Endometrial microvascular endothelial cells (primary cell): ENCODE data around the gene COBLL1. TPM values are rescaled to one million over a fixed set of nuclear protein-coding genes. Genes with fewer than 3 reads are reported as not detected.

Experiments
- in situ Hi-C: cut with HindIII; loops from 2 replicates; pipeline ENCODE4 v1.10.0; 2017; ENCODE audit warnings: low sequenced_read_pairs, low pct_unique_long_range_greater_than_20kb; ENCODE audit errors: inconsistent ontology term
- total RNA-seq: library from RNA; depleted of rRNA; stranded (reverse); fragments of >200 nt; gene quantifications from one replicate; pipeline ENCODE4 v1.2.3, GENCODE V29; 2015; ENCODE audit errors: inconsistent ontology term

COBLL1 gene
- total RNA-seq, 1 donor from 2014 or later, result 12.2 TPM

- in situ Hi-C loops, result no loop called here
These were observed 174.1 kb downstream of the COBLL1 start for GRCh38 chr2:164667566-164667965.

DNA sequence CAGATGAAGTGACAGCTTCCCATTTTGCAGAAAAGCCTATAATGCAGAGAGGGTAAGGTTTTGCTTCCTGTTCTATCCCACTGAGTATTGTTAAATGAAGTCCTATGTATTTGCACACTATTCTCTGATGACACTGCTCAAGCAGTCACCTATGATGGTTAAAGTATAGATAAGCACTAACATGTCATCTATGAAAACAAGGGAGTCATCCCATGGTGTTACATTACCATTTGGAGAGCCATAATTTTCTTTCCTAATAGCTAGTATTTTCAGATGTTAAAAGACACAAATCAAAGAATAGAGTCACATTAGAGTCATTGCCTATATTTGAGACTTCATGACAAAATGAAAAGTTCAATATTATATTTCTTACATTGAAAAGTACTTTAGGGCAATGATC, 177.6 kb downstream of the COBLL1 start:
- in situ Hi-C loops, result no loop called here

DNA sequence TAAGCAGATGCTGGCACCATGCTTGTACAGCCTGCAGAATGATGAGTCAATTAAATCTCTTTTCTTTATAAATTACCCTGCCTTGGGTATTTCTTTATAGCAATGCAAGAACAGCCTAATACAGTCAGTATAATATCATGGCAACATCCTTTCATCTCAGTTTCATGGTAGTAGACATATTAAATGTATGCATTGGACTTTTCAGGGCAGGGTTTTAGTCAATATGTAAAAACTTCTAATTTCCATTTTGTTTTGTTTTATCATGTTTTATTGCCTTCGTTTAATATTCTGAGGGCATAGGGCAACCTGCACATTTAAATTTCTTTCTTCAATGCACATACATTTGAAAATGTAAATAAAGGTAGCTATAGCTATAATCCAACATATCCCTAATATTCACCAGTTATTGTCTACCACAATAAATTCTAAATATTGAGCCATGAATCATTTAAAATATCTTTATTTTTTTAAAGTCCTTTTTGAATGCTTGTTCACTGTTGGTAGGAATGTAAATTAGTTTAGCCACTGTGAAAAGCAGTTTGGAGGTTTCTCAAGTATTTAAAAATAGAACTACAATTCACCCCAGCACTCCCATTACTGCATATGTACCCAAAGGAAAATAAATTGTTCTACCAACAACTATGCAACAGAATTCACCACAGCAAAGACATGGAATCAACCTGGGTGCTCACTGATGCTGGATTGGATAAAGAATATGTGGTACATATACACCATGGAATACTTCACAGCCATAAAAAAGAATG, 178.6 kb downstream of the COBLL1 start:
- in situ Hi-C loops, result no loop called here

GRCh38 chr2:164662066-164662465, 179.6 kb downstream of the COBLL1 start:
- in situ Hi-C loops, result no loop called here

- in situ Hi-C loops, result no loop called here
These were observed 180.3 kb downstream of the COBLL1 start for GRCh38 chr2:164661349-164661748.

- in situ Hi-C loops, result no loop called here
These were observed 184.5 kb downstream of the COBLL1 start for GRCh38 chr2:164657129-164657528.

- in situ Hi-C loops, result no loop called here
These were observed 185.9 kb downstream of the COBLL1 start for GRCh38 chr2:164655750-164656149.

GRCh38 chr2:164655336-164655735, 186.3 kb downstream of the COBLL1 start:
- in situ Hi-C loops, result no loop called here

- in situ Hi-C loops, result no loop called here
These were observed 190.3 kb downstream of the COBLL1 start for GRCh38 chr2:164651361-164651760.

- in situ Hi-C loops, result no loop called here
These were observed 197.5 kb downstream of the COBLL1 start for GRCh38 chr2:164644036-164644700.

- in situ Hi-C loops, result no loop called here
These were observed 198.6 kb downstream of the COBLL1 start for GRCh38 chr2:164642946-164643555.

DNA sequence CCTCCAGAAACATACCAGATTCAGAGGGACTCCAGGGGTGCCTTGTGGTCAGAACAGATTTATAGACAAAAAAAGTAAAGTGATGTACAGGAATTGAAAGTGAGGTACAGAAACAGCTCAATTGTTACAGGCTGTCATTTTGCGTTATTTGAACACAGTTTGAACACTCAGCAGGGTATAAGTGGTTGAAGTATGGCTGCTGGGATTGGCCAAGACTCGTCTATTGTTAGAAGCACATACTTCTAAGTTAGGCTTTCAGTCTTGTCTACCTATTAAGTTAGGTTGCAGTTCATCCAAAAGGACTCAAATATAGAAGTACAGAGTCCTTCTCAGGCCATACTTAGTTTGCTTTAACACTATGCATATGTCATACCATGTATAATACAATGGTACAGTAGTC, 199.4 kb downstream of the COBLL1 start:
- in situ Hi-C loops, result no loop called here

Other genes with a start within 250 kb of the COBLL1 start
- 0.09 TPM for gene GRB14, start 220.3 kb downstream of the COBLL1 start, total RNA-seq
- gene SLC38A11, start 113.7 kb upstream of the COBLL1 start, total RNA-seq, result not detected